Measurements from ENCODE around the gene MYO1G.

MYO1G gene

GRCh38 chr7:44966731-44967538 is 11.9 kb downstream of the MYO1G start:
- H3K4me3 ChIP-seq (replicated peaks in 1 of 2; ENCODE audit: low read depth in 2 of 2, low read length in 2 of 2), result no peak overlapping the region
- no peak for DNase-seq (ENCODE audit: low read depth in 2 of 2)
- no peak for TF ChIP-seq CTCF (IDR thresholded peaks at IDR 0.05; ENCODE audit: low read depth, low read length)

- DNase-seq (ENCODE audit: low read depth in 2 of 2), result no peak
- no peak for TF ChIP-seq CTCF (IDR thresholded peaks at IDR 0.05; ENCODE audit: low read depth, low read length)
These were observed 12.7 kb downstream of the MYO1G start for GRCh38 chr7:44965937-44966730.

GRCh38 chr7:44965441-44965903 is 13.3 kb downstream of the MYO1G start:
- no peak for TF ChIP-seq CTCF (IDR thresholded peaks at IDR 0.05; ENCODE audit: low read depth, low read length)
- H3K4me3 ChIP-seq (replicated peaks in 1 of 2; ENCODE audit: low read depth in 2 of 2, low read length in 2 of 2), result no peak overlapping the region
- no peak for DNase-seq (ENCODE audit: low read depth in 2 of 2)

More at GRCh38 chr7:44965937-44966730, 12.7 kb downstream of the MYO1G start:
- H3K4me3 ChIP-seq (replicated peaks in 1 of 2; ENCODE audit: low read depth in 2 of 2, low read length in 2 of 2), result no peak overlapping the region

GRCh38 chr7:44964831-44965440 is 13.9 kb downstream of the MYO1G start:
- TF ChIP-seq CTCF (IDR thresholded peaks at IDR 0.05; ENCODE audit: low read depth, low read length), result no peak
- no peak overlapping the region for H3K4me3 ChIP-seq (replicated peaks in 1 of 2; ENCODE audit: low read depth in 2 of 2, low read length in 2 of 2)
- DNase-seq (ENCODE audit: low read depth in 2 of 2), result no peak

GRCh38 chr7:44964384-44964830 is 14.4 kb downstream of the MYO1G start:
- no peak overlapping the region for H3K4me3 ChIP-seq (replicated peaks in 1 of 2; ENCODE audit: low read depth in 2 of 2, low read length in 2 of 2)
- peak in 1 of 2 donors; percentile 27 for DNase-seq (ENCODE audit: low read depth in 2 of 2)
- TF ChIP-seq CTCF (IDR thresholded peaks at IDR 0.05; ENCODE audit: low read depth, low read length), result peak; percentile 46

- DNase-seq (ENCODE audit: low read depth in 2 of 2), result no peak
- no peak overlapping the region for H3K4me3 ChIP-seq (replicated peaks in 1 of 2; ENCODE audit: low read depth in 2 of 2, low read length in 2 of 2)
- no peak for TF ChIP-seq CTCF (IDR thresholded peaks at IDR 0.05; ENCODE audit: low read depth, low read length)
These were observed 15.2 kb downstream of the MYO1G start for GRCh38 chr7:44963364-44964290.
